GM12801 (cell line): ENCODE measurements around the gene SELENOO.

ENCODE experiments used
- CTCF ChIP-seq: IDR thresholded peaks from one replicate; pipeline ENCODE4 v1.5.1; 2011; ENCODE audit warnings: control low read depth; ENCODE audit not compliant: insufficient read length; ENCODE audit errors: extremely low read depth

The SELENOO gene

GRCh38 chr22:50190941-50191741 is 9.7 kb upstream of the SELENOO start:
- no peak for TF ChIP-seq CTCF

GRCh38 chr22:50192436-50193204 is 8.2 kb upstream of the SELENOO start:
- no peak for TF ChIP-seq CTCF

GRCh38 chr22:50193621-50194020 is 7.2 kb upstream of the SELENOO start:
- TF ChIP-seq CTCF: no peak

GRCh38 chr22:50194037-50194805 is 6.6 kb upstream of the SELENOO start:
- no peak for TF ChIP-seq CTCF

- TF ChIP-seq CTCF: no peak
Observed at GRCh38 chr22:50196256-50196655, 4.6 kb upstream of the SELENOO start.

- TF ChIP-seq CTCF: no peak
Observed at GRCh38 chr22:50197000-50197800, 3.6 kb upstream of the SELENOO start.
